WTC11 (cell line): Measurements from ENCODE around the gene TAF11L2. TPM values are rescaled to one million over a fixed set of nuclear protein-coding genes. Genes with fewer than 3 reads are reported as not detected.
A peak's percentile ranks its signal among the peaks of the same experiment; 100 is the strongest.

Experiments
- ATAC-seq: fragments of 200-7000 bp; cut with Tn5 transposase; 2 replicates; pipeline ENCODE4 v1.10.0; 2021; ENCODE audit warnings: mild to moderate bottlenecking, moderate library complexity
- CTCF ChIA-PET: fragments of 300-600 bp; sonication (Branson Sonifier 250); formaldehyde crosslinking; loops from one replicate; lab custom pipeline; 2021; ENCODE audit warnings: antibody characterized with exemption; lab: Charles Lee
- POLR2A ChIA-PET: fragments of 350-600 bp; sonication (Branson Sonifier 250); formaldehyde crosslinking; loops from one replicate; lab custom pipeline; 2021; ENCODE audit warnings: antibody characterized with exemption; lab: Charles Lee
- DNase-seq: peaks from one replicate; pipeline ENCODE4 v3.0.0; 2021; ENCODE audit warnings: low spot score
- H3K27ac Mint-ChIP-seq: 2 replicates; pipeline ENCODE4 v1.8.0; 2021; ENCODE audit warnings: mixed read lengths
- H3K27me3 Mint-ChIP-seq: 2 replicates; pipeline ENCODE4 v1.8.0; 2021; ENCODE audit warnings: low read depth, mild to moderate bottlenecking, moderate library complexity, mixed read lengths
- H3K36me3 Mint-ChIP-seq: 2 replicates; pipeline ENCODE4 v1.8.0; 2021; ENCODE audit warnings: mixed read lengths
- H3K4me1 Mint-ChIP-seq: 2 replicates; pipeline ENCODE4 v1.8.0; 2022; ENCODE audit warnings: mixed read lengths
- H3K4me3 Mint-ChIP-seq: 2 replicates; pipeline ENCODE4 v1.8.0; 2021; ENCODE audit warnings: mild to moderate bottlenecking, moderate library complexity, mixed read lengths
- H3K9me3 Mint-ChIP-seq: 2 replicates; pipeline ENCODE4 v1.8.0; 2021; ENCODE audit warnings: mixed read lengths
- ATF6 ChIP-seq: sonication (generic); formaldehyde crosslinking; IDR thresholded peaks from 2 replicates; pipeline ENCODE4 v1.8.1; 2023; ENCODE audit warnings: mild to moderate bottlenecking, missing genetic modification reagents
- CBFB ChIP-seq: sonication (generic); formaldehyde crosslinking; IDR thresholded peaks from 2 replicates; pipeline ENCODE4 v1.8.1; 2022; ENCODE audit warnings: mild to moderate bottlenecking, low read depth, missing genetic modification reagents
- CDX4 ChIP-seq: fragments of 250-450 bp; sonication (Bioruptor Pico); IDR thresholded peaks from 2 replicates; pipeline ENCODE4 v1.9.0; 2021; ENCODE audit warnings: moderate library complexity, mild to moderate bottlenecking, inconsistent platforms, borderline replicate concordance
- CREM ChIP-seq: sonication (generic); formaldehyde crosslinking; IDR thresholded peaks from 2 replicates; pipeline ENCODE4 v1.8.1; 2022; ENCODE audit warnings: mild to moderate bottlenecking, missing genetic modification reagents, moderate library complexity
- CTCF ChIP-seq: fragments of 200-600 bp; IDR thresholded peaks from 2 replicates; pipeline ENCODE4 v1.8.0; 2022; ENCODE audit warnings: antibody characterized with exemption
- E2F5 ChIP-seq: sonication (generic); formaldehyde crosslinking; IDR thresholded peaks from 2 replicates; pipeline ENCODE4 v1.8.1; 2022; ENCODE audit warnings: mild to moderate bottlenecking, moderate library complexity, missing genetic modification reagents
- ERG ChIP-seq: fragments of 250-450 bp; sonication (Bioruptor Pico); IDR thresholded peaks from 2 replicates; pipeline ENCODE4 v1.8.0; 2021; ENCODE audit warnings: mild to moderate bottlenecking
- FOXP1 ChIP-seq: sonication (generic); formaldehyde crosslinking; IDR thresholded peaks from 2 replicates; pipeline ENCODE4 v1.8.0; 2022; ENCODE audit warnings: missing genetic modification reagents, mild to moderate bottlenecking, moderate library complexity, borderline replicate concordance
- GRHL2 ChIP-seq: fragments of 250-450 bp; sonication (Bioruptor Pico); IDR thresholded peaks from 2 replicates; pipeline ENCODE4 v1.8.0; 2022; ENCODE audit warnings: mild to moderate bottlenecking, moderate library complexity; ENCODE audit not compliant: insufficient replicate concordance, severe bottlenecking
- GTF2I ChIP-seq: fragments of 250-450 bp; sonication (Bioruptor Pico); conservative IDR thresholded peaks from 2 replicates; pipeline ENCODE4 v1.4.0; 2021; ENCODE audit warnings: mild to moderate bottlenecking
- IRF1 ChIP-seq: sonication (generic); formaldehyde crosslinking; IDR thresholded peaks from 2 replicates; pipeline ENCODE4 v1.8.0; 2023; ENCODE audit warnings: missing genetic modification reagents
- JUN ChIP-seq: sonication (generic); formaldehyde crosslinking; IDR thresholded peaks from 2 replicates; pipeline ENCODE4 v1.8.0; 2023; ENCODE audit warnings: mild to moderate bottlenecking, missing genetic modification reagents
- MLX ChIP-seq: sonication (generic); formaldehyde crosslinking; IDR thresholded peaks from 2 replicates; pipeline ENCODE4 v1.8.1; 2023; ENCODE audit warnings: mild to moderate bottlenecking, missing genetic modification reagents, moderate library complexity
- NFYB ChIP-seq: sonication (generic); formaldehyde crosslinking; conservative IDR thresholded peaks from 2 replicates; pipeline ENCODE4 v1.8.0; 2022; ENCODE audit warnings: low read depth, missing genetic modification reagents
- OVOL2 ChIP-seq: fragments of 250-450 bp; sonication (Bioruptor Pico); IDR thresholded peaks from 2 replicates; pipeline ENCODE4 v1.9.0; 2021; ENCODE audit warnings: mild to moderate bottlenecking, borderline replicate concordance
- RORB ChIP-seq: fragments of 250-450 bp; sonication (Bioruptor Pico); IDR thresholded peaks from 2 replicates; pipeline ENCODE4 v1.9.0; 2021; ENCODE audit warnings: mild to moderate bottlenecking
- STAT6 ChIP-seq: sonication (generic); formaldehyde crosslinking; conservative IDR thresholded peaks from 2 replicates; pipeline ENCODE4 v1.8.1; 2023; ENCODE audit warnings: mild to moderate bottlenecking, low read depth, missing genetic modification reagents, moderate library complexity
- ZBTB43 ChIP-seq: sonication (generic); formaldehyde crosslinking; IDR thresholded peaks from 2 replicates; pipeline ENCODE4 v1.8.1; 2023; ENCODE audit warnings: mild to moderate bottlenecking, missing genetic modification reagents
- ZMAT4 ChIP-seq: fragments of 250-450 bp; sonication (Bioruptor Pico); IDR thresholded peaks from 2 replicates; pipeline ENCODE4 v1.9.0; 2021; ENCODE audit warnings: mild to moderate bottlenecking
- ZNF121 ChIP-seq: sonication (generic); formaldehyde crosslinking; IDR thresholded peaks from 2 replicates; pipeline ENCODE4 v1.8.0; 2023; ENCODE audit warnings: missing genetic modification reagents
- ZNF232 ChIP-seq: sonication (generic); formaldehyde crosslinking; IDR thresholded peaks from 2 replicates; pipeline ENCODE4 v1.8.0; 2022; ENCODE audit warnings: mild to moderate bottlenecking, missing genetic modification reagents
- ZNF671 ChIP-seq: fragments of 250-450 bp; sonication (Bioruptor Pico); IDR thresholded peaks from 2 replicates; pipeline ENCODE4 v1.8.0; 2021; ENCODE audit warnings: mild to moderate bottlenecking
- total RNA-seq: library from RNA; stranded (reverse); gene quantifications from 3 replicates; pipeline ENCODE4 v1.2.3, GENCODE V29; 2021

TAF11L2 gene
- total RNA-seq, 1 experiment from 2014 or later, result not detected

GRCh38 chr5:17461793-17462192, 36.2 kb upstream of the TAF11L2 start:
- Mint-ChIP-seq H3K36me3 (peaks cover 3% of the 10 kb centered on the region; the same call in 1 of the 2 replicates), H3K9me3 (peaks cover 14% of the 10 kb centered on the region), H3K27ac (no peak overlapping the region), H3K4me3 (no peak overlapping the region), H3K27me3 (no peaks in the 10 kb centered on the region; the same call in 1 of the 2 replicates), H3K4me1 (peaks cover 2% of the 10 kb centered on the region; the same call in 1 of the 2 replicates)
- ATAC-seq (no peak), DNase-seq (no peak)
- ChIA-PET POLR2A (no interaction called here), CTCF (no interaction called here)
- TF ChIP-seq ZNF121, result no peak
- TF ChIP-seq ZNF232, result no peak
- no peak for TF ChIP-seq GRHL2 (CRISPR knock-in tag)
- no peak for TF ChIP-seq MLX
- no peak for TF ChIP-seq FOXP1 (CRISPR knock-in tag)
- TF ChIP-seq OVOL2 (CRISPR knock-in tag), result no peak
- TF ChIP-seq CBFB (CRISPR knock-in tag), result no peak
- no peak for TF ChIP-seq IRF1 (CRISPR knock-in tag)
- TF ChIP-seq JUN (CRISPR knock-in tag), result no peak
- no peak for TF ChIP-seq GTF2I (CRISPR knock-in tag)

GRCh38 chr5:17463653-17464052, 34.4 kb upstream of the TAF11L2 start:
- TF ChIP-seq ATF6 (CRISPR knock-in tag) (no peak), CTCF (no peak), E2F5 (no peak), ZBTB43 (CRISPR knock-in tag) (no peak), CREM (no peak), NFYB (CRISPR knock-in tag) (no peak), ZNF671 (no peak), FOXP1 (CRISPR knock-in tag) (no peak), CDX4 (CRISPR knock-in tag) (no peak), ERG (CRISPR knock-in tag) (no peak), RORB (CRISPR knock-in tag) (no peak), STAT6 (no peak), ZMAT4 (CRISPR knock-in tag) (no peak), GTF2I (CRISPR knock-in tag) (no peak)
- ChIA-PET CTCF (interaction anchor here (0.6 kb wide), 1 partner anchor 247 kb away, joined by 3 read pairs; no protein-coding TSS in a partner anchor), POLR2A (no interaction called here)
- no peak overlapping the region for H3K27ac Mint-ChIP-seq
- peaks cover 2% of the 10 kb centered on the region; the same call in 1 of the 2 replicates for H3K4me1 Mint-ChIP-seq
- DNase-seq (no peak), ATAC-seq (peak; percentile 62)
- peaks cover 8% of the 10 kb centered on the region for H3K9me3 Mint-ChIP-seq
- no peaks in the 10 kb centered on the region; the same call in 1 of the 2 replicates for H3K27me3 Mint-ChIP-seq
- no peak overlapping the region for H3K4me3 Mint-ChIP-seq
- H3K36me3 Mint-ChIP-seq, result no peaks in the 10 kb centered on the region
